Jurkat, Clone E6-1 (cell line): ENCODE measurements around the gene ZNF239. TPM values are rescaled to one million over a fixed set of nuclear protein-coding genes. Genes with fewer than 3 reads are reported as not detected.
"Not testable (repeated sequence)": the region's sequence is repeated elsewhere in the genome, so short reads cannot be mapped to it uniquely, and the experiment has no call there.

ENCODE experiments used
- DNase-seq: peaks from one replicate; pipeline ENCODE4 v3.0.0-alpha.2; 2011; ENCODE audit warnings: low read depth, low spot score
- H3K4me3 ChIP-seq: 2 replicates; pipeline ENCODE4 v1.5.1; 2011; ENCODE audit warnings: mild to moderate bottlenecking, low read length, control low read depth, moderate library complexity
- polyA plus RNA-seq: library from polyadenylated mRNA; unstranded; fragments of >200 nt; gene quantifications from one replicate; pipeline ENCODE4 v1.2.1, GENCODE V29; 2012; ENCODE audit warnings: missing spikeins; ENCODE audit not compliant: insufficient read length, insufficient read depth

ZNF239 gene
- polyA plus RNA-seq, result not detected

DNA sequence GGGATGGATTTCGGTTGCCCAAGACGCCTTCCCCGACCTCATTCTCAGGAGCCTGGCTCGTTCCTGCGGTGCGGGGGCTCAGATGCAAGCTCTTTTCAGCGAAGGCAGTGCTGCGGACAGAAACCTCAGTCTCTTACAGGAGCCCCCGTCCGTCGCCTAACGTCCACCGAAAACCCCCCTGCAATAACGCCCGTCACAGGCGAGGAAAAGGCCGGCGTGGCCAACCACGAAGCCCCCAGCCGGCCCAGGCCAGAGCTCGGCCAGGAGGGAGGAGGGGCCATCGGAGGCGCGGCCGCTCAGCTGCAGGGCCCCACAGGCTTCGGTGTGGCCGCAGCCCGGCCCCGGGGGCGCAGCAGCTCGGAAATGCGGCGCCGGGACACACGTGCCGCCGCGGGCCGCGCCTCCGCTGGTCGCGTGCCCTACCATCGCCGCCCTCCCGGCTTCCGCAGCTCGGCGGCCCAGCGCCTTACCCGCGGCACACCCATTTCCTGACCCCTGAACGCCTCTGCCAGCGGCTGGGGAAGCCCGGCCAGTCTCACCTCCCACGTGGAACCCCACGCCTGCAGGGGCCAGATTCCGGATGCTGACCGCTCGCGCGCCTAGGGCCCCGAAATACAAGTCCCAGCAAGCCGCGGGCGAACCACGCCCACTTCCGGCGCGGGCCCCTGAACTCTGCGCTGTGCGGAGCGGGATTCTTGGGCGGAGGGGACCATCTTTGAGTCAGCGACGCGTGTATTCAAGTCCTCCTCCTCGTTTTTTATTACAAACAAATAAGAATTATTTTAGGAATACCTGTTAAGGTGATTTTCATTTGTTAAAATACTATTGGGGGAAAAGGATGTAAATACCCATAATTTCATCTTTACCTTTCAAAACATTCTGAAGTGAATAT is at the start of gene ZNF239:
Gene ZNF239, minus strand, starts transcription at position 616 of the 892 bp plus-strand sequence. CDS start 16,537 bp downstream, outside the sequence.
- DNase-seq, result no peak
- H3K4me3 ChIP-seq, result no peak within 1 kb of the TSS

DNA sequence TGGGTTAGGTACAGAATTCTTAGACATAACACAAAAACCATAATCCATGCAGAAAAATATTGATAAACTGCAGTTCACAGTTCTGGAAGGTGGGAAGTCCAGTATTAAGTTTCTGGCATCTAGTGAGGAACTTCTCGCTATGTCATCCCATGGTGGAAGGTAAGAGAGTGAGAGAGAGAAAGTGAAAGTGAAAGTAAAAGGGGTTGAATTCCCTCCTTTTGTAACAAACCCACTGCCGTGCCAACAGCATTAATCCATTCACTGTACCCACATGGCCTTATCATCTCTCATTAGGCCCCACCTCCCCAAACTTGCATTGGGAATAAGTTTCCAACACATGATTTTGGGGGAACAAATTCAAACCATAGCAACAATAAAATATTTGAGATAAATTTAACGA is 48.9 kb upstream of the ZNF239 start:
- no peak overlapping the region for H3K4me3 ChIP-seq
- peak; percentile 50 for DNase-seq

DNA sequence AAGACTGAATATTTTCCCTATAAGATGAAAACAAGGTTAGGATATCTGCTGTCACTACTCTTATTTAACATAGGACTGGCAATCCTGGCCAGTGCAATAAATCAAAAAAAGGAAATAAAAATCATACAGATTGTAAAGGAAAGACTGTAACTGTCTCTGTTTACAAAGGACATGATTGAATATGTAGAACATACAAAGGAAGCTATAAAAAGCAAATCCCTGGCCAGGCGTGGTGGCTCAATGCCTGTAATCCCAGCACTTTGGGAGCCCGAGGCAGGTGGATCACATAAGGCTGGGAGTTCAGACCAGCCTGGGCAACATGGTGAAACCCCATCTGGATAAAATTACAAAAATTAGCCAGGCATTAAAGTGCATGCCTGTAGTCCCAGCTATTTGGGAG is 47.6 kb upstream of the ZNF239 start:
- no peak for DNase-seq
- H3K4me3 ChIP-seq, result no peak overlapping the region

DNA sequence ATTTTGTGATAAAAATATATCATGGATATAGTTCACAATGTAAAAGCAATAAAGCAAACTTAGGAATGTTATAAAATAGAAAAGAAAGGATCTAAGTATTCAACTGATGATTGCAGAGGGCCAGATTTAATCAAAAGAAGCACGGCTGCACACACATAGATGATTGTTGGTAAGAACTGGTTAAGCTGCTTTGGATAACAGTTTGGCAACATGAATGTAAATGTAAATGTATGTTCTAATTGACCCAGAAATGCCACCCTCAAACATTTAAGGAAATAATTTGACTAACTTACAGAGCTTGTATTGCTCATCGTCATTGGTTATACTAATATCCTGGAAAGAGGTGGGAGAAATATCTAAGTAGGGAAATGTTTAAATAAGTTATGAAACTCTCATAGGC is 45.0 kb upstream of the ZNF239 start:
- DNase-seq, result no peak
- H3K4me3 ChIP-seq, result no peak overlapping the region

DNA sequence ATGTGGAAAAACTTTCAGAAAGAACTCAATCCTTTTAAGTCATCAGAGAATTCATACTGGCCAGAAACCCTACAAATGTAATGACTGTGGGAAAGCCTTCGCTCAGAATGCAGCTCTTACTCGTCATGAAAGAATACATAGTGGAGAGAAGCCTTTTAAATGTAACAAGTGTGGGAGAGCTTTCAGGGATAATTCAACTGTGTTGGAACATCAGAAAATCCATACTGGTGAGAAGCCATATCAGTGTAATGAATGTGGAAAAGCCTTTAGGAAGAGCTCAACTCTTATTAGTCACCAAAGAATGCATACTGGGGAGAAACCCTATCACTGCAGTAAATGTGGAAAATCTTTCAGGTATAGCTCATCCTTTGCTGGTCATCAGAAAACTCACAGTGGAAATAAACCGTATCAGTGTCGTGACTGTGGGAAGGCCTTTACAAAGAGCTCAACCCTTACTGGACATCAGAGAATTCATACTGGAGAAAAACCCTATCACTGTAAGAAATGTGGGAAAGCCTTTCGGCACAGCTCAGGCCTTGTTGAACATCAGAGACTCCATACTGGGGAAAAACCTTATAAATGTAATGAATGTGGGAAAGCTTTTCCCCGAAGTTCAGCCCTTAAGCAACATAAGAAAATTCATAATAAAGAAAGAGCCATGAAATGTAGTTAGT is 42.4 kb upstream of the ZNF239 start:
- no peak for DNase-seq
- no peak overlapping the region for H3K4me3 ChIP-seq

DNA sequence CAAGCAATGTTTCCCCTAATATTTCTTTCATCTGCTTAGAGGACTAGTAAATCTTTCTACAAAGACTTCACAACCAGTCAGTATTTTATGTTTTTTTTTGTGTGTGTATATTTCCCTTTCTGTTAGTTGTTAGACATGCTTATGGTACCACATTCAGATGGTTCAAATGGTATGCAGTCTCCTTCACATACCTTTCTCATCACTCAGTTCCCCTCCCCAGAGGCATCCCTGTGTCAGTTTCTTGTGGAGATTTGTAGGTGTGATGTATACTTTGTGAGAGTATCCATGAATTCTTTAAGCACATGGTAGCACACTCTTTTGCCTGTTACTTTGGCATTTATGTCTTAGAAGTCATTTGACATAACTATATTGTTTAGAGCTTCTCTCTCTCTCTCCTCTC is 36.2 kb upstream of the ZNF239 start:
- DNase-seq, result no peak
- H3K4me3 ChIP-seq, result no peak overlapping the region

DNA sequence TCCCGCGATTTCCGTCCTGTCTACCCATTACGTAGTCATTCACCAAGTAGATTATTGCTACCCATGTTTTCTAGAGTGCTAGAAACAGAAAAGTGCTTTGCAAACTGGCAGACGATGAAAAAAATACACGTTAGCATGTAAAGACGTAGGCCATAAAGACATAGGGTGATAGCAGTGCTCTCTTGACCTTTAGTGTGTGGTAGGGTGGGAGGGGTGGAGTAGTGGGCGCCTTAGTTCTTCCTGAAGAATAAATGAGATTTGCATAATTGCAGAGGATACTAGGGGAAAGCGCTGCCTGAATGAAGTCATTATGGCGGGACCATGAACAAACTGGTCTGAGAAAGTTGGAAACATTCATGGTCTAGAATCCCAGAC is 32.8 kb upstream of the ZNF239 start:
- no peak for DNase-seq
- peak overlapping the region; percentile 51; the same call in 1 of the 2 replicates for H3K4me3 ChIP-seq

DNA sequence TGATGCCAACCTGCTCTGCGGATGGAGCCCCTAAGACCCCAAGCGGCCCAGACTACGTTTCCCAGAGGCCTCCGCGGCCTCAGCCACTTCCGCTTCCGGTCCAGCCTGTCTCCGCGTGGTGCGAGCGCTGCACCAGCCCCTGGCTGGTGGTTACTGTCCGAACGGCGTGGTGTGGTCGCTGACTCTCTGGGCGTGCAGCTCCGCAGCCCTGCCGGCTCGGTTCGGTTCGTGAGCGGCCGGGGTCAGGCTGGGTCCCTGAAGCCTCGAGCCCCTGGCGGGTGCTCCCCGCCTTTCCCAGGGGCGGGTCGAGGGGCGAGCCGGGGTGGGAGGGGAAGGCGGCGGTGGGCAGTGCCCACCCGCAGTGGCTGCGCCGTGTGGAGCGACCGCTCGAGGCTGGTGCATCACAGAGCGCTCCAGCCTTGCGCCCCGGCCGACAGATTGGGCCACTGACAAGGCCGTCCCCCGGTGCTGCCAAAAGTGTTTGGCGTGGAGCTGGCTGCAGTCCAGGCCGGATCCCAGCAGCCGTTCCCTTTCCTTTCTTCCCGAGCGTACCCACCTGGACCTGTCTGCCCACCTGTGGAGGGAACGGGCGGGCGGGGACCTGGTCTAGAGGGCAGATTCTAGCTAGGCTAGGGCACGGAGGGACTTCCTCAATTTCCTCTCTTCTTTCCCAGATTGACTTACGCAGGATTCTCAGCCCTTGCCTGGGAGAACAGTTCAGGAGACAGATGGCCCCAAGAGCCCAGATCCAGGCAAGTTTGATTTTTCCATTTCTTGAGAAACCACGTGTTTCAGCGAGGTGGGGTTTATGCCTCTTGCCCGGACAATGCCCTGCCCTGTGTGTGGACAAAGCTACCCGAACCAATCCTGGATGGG is 32.1 kb upstream of the ZNF239 start, which contains the start of gene ZNF485:
Gene ZNF485, plus strand, starts transcription at position 116 of the 876 bp plus-strand sequence. Its CDS starts 613 bp downstream, at position 729.
- H3K4me3 ChIP-seq, result peak within 1 kb of the TSS; percentile 51
- peak; percentile 26 for DNase-seq

DNA sequence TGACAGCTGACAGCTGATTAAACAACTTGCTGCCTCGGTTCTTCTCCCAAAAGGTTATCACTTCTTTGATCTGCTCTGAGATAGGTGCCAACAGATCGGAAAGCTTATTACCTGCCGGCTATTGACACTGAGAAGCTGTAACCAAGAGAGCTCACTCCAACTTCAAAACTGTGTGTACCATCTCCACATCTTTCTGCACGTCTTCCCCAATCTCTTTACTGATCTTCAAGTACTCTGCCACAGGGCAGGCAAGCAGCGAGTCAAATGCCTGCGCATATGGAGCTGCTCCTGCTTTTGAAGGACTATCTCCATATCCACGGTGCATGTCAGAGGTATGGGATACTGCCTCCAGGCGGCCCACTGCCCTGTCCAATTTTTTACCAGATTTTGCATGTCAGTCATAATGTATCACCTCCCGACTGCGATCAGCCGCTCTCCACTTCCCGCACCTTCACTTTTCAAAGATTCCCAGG is 31.5 kb upstream of the ZNF239 start:
- H3K4me3 ChIP-seq, result peak overlapping the region; percentile 51; the same call in 1 of the 2 replicates
- DNase-seq, result no peak

DNA sequence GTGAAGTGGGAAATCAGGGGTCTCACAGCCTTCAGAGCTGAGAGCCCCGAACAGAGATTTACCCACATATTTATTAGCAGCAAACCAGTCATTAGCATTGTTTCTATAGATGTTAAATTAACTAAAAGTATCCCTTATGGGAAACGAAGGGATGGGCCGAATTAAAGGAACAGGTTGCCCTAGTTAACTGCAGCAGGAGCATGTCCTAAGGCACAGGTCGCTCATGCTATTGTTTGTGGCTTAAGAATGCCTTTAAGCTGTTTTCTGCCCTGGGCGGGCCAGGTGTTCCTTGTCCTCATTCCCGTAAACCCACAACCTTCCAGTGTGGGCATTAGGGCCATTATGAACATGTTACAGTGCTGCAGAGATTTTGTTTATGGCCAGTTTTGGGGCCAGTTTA is 27.2 kb upstream of the ZNF239 start:
- H3K4me3 ChIP-seq, DNase-seq: not testable (repeated sequence)

DNA sequence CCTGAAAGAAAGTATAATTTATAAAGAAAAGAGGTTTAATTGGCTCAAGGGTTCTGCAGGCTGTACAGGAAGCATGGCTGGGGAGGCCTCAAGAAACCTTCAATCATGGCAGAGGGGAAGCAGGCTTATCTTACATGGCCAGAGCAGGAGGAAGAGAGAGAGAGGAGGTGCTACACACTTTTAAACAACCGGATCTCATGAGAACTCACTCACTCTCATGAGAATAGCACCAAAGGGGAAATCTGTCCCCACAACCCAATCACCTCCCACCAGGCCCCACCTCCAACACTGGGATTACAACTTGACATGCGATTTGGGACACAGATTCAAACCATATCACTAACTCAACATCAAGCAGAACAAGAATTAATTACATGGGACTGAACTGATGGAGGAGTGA is 24.9 kb upstream of the ZNF239 start:
- H3K4me3 ChIP-seq, result no peak overlapping the region
- DNase-seq, result peak; percentile 33

DNA sequence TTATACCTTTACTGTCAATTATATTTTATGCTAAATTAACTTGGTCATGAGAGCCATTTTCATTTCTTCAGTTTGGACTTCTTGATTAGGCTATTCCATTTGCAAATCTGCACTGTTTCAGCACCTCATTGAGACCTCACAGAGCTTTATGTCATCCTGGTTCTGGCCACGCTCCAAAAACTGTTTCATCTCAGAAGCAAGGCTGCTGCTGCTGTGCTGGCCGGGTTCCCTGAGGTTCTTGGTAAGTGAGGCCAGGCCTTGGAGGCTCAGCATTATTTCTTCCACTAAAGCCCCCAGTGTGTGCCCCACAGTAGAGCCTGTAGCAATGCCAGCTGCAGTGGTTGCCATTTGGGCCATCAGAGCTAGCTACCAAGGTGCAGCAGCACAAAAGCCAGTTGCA is 24.0 kb upstream of the ZNF239 start:
- DNase-seq, result no peak

DNA sequence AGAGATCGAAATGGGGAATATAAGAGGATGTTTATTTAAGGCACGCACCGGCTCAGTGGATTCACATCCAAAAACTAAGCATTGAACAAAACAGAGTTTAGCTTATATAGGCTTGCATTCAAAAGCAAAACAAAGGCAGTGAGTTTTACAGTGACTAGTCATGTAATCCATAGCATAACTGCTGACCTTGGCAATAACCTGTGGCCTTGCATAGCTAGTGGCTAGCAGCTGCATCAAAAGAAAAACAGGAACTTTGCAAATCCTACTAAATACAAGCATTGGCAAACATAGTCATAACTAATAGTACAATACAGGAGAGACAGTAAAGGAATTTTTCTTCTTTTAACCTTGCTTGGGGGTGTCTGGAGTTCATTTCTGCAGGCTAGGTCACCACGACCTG is 22.1 kb upstream of the ZNF239 start:
- no peak overlapping the region for H3K4me3 ChIP-seq
- DNase-seq, result no peak

More for the DNA sequence above, 24.0 kb upstream of the ZNF239 start:
- H3K4me3 ChIP-seq, result no peak overlapping the region

DNA sequence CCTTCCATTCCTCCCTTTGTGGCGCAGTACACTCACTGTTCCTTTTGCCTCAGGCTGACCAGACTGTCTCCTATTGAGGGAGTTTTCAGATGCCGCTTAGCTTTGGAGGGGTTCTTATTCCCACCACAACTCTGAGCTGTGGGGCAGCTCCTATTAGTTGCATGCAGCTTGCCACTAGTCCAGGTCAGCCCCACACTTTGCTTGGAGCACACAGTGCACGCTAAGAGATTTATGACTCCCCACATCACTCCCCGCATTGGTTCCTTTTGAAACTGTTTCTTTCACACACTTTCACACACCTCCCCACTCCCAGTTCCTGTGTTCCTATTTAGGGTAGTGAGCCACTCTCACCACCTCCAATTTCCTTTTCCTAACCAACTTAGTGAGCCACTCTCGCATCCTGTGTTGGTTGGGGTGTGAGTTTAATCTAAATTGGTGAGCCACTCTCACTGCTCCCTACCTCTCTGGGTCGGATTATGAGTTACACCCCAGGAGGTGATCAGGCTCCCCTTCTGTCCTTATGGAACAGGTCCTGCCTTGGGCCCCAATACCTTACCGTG is 21.4 kb upstream of the ZNF239 start:
- H3K4me3 ChIP-seq, result peak overlapping the region; percentile 8
- DNase-seq, result peak; percentile 57

DNA sequence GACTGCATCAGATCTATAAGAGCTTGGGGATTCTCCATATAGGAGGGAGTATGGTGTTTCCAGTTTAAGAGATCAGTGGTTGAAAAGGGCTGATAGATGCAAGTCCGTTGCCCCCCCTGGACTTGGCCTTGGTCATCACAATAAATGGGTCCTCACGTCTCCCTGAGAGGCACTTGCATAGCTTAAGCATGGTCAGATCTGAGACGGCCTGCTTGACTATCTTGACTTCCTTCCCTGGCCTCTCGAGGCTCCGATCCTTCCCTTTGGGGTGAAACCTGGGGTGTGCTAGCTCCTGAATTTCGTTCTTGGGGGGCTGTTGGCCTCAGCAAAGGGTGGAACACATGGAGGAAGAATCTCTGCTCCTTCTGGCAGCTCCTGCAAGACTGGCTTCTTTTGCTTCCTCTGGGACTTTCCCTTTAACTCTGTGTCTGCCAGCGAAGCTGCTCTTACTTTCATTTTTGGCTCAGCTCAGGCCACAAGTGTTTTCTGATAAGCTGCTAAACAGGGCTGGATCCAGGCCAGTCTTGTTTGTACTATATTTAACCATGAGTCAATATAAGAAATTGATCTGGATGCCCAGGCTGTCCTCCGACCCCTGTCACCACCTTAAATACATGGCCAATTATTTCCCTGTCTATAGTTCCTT is 20.7 kb upstream of the ZNF239 start:
- H3K4me3 ChIP-seq, result no peak overlapping the region
- peak; percentile 32 for DNase-seq

DNA sequence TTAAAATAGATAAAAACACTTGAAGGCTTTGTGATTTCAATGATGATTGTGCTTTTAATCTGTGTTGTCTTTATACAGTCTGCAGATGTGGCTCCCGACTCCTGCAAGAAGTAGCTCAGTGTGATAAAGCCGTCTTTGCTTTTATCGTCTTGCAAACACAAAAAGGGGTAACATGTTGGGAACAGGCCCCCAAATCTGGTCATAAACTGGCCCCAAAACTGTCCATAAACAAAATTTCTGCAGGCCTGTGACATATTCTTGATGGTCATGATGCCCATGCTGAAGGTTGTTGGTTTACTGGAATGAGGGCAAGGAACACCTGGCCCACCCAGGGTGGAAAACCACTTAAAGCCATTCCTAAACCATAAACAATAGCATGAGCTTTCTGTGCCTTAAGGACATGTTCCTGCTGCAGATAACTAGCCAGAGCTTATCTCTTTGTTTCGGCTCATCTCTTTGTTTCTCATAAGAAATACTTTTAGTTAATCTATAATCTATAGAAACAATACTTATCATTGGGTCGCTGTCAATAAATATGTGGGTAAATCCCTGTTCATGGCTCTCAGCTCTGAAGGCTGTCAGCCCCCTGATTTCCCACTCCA is 17.0 kb upstream of the ZNF239 start:
- DNase-seq, result no peak
- no peak overlapping the region for H3K4me3 ChIP-seq

DNA sequence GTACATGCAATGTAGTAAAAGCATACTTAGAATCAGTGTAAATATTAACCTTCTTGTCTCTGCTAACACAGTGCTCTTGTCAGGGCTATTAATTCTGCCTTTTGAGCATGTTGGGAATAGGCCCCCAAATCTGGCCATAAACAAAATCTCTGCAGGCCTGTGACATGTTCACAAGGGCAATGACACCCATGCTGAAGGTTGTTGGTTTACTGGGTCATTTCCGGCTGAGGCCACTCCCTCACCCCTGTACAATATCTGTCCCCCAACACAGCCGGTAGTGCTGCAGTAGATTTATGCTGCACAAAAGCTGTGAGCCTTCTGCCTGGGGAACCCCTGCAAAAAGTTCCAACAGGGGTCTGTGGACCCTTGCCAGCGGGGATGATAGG is 12.3 kb upstream of the ZNF239 start:
- not testable (repeated sequence) for DNase-seq

More for the DNA sequence above, 12.3 kb upstream of the ZNF239 start:
- H3K4me3 ChIP-seq, result not testable (repeated sequence)
